ENCODE results near the gene PRKCA. TPM values are rescaled to one million over a fixed set of nuclear protein-coding genes. Genes with fewer than 3 reads are reported as not detected.
A peak's percentile ranks its signal among the peaks of the same experiment; 100 is the strongest.
"Not testable (repeated sequence)": the region's sequence is repeated elsewhere in the genome, so short reads cannot be mapped to it uniquely, and the experiment has no call there.

The PRKCA gene
- total RNA-seq: 10 to 100 TPM in 3 of 4 donors, 1 to 10 TPM in 1; 9.0 to 76.1 (median 15.1) TPM

- Histone ChIP-seq H3K9me3 (no peaks in the 10 kb centered on the region), H3K36me3 (no peaks in the 10 kb centered on the region), H3K27ac (peak within 1 kb of the TSS; percentile 87 to 89), H3K4me3 (peak within 1 kb of the TSS; percentile 60 to 68), H3K4me1 (peaks cover 0 to 4% of the 10 kb centered on the region in 2 donors), H3K27me3 (no peaks in the 10 kb centered on the region)
- peak; percentile 74 to 82 for DNase-seq
- TF ChIP-seq CTCF (IDR thresholded peaks at IDR 0.05) (no peak), POLR2A (IDR thresholded peaks at IDR 0.05) (peak; percentile 82 to 89)
- intact Hi-C loops (cut with DNase I; ENCODE audit: low total_unique reads): no loop called here
Observed at GRCh38 chr17:66301864-66302741, at the start of gene PRKCA. Gene PRKCA (plus strand): TSS chr17:66302613.

GRCh38 chr17:66253458-66253857 lies 49.0 kb upstream of the PRKCA start:
- H3K9me3 ChIP-seq; H3K4me1 ChIP-seq; H3K36me3 ChIP-seq; intact Hi-C loops (cut with DNase I; ENCODE audit: low total_unique reads); H3K27me3 ChIP-seq; H3K4me3 ChIP-seq; DNase-seq; H3K27ac ChIP-seq: not testable (repeated sequence)

GRCh38 chr17:66255112-66255511 lies 47.3 kb upstream of the PRKCA start:
- peak in 1 of 2 donors; percentile 47 for DNase-seq
- Histone ChIP-seq H3K4me3 (no peak overlapping the region), H3K36me3 (no peaks in the 10 kb centered on the region), H3K27ac (no peak overlapping the region), H3K4me1 (no peaks in the 10 kb centered on the region), H3K9me3 (no peaks in the 10 kb centered on the region), H3K27me3 (no peaks in the 10 kb centered on the region)
- intact Hi-C loops (cut with DNase I; ENCODE audit: low total_unique reads): loop anchor here (2.0 kb wide), 1 partner anchor 418 kb away; no protein-coding TSS in a partner anchor
- TF ChIP-seq CTCF (IDR thresholded peaks at IDR 0.05) (peak; percentile 73 to 91 (median 82)), POLR2A (IDR thresholded peaks at IDR 0.05) (no peak)

- H3K36me3 ChIP-seq: no peaks in the 10 kb centered on the region
- H3K9me3 ChIP-seq: no peaks in the 10 kb centered on the region
- H3K27me3 ChIP-seq: no peaks in the 10 kb centered on the region
- H3K27ac ChIP-seq: no peak overlapping the region
- H3K4me3 ChIP-seq: no peak overlapping the region
- no peaks in the 10 kb centered on the region for H3K4me1 ChIP-seq
- intact Hi-C loops (cut with DNase I; ENCODE audit: low total_unique reads): loop anchor here (2.0 kb wide), 1 partner anchor 417 kb away; no protein-coding TSS in a partner anchor
- TF ChIP-seq POLR2A (IDR thresholded peaks at IDR 0.05) (no peak), CTCF (IDR thresholded peaks at IDR 0.05) (no peak)
- no peak for DNase-seq
Observed at GRCh38 chr17:66255527-66255971, 46.9 kb upstream of the PRKCA start.

- H3K9me3 ChIP-seq: no peaks in the 10 kb centered on the region
- DNase-seq: no peak
- H3K4me1 ChIP-seq: no peaks in the 10 kb centered on the region
- TF ChIP-seq POLR2A (IDR thresholded peaks at IDR 0.05) (no peak), CTCF (IDR thresholded peaks at IDR 0.05) (no peak)
- intact Hi-C loops (cut with DNase I; ENCODE audit: low total_unique reads): no loop called here
- no peaks in the 10 kb centered on the region for H3K27me3 ChIP-seq
- no peak overlapping the region for H3K4me3 ChIP-seq
- no peak overlapping the region for H3K27ac ChIP-seq
- H3K36me3 ChIP-seq: no peaks in the 10 kb centered on the region
Observed at GRCh38 chr17:66260275-66260674, 42.1 kb upstream of the PRKCA start.

All from uterus (tissue), 4 donors.